ENCODE results near the gene VSTM4.

VSTM4 gene

DNA sequence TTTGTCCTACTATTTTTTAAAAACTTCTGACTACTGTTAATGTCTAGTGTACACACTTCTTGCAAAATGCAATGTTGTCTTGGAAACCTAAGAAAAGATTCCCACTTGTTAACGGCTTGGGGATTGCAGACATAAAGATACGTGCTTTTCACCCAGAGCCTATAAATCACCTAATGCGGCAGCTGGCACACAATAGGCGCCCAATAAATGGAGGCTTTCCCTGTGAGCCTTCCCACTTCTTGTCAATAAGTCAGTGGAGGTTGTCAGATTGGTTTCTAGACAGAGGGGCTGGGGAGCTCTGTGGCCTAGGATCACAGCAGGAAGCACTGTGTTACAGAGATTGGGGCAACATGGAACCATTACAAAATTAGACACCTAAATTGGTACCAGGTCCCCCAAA, 74.7 kb downstream of the VSTM4 start:
- DNase-seq (ENCODE audit: low read depth) = no peak

DNA sequence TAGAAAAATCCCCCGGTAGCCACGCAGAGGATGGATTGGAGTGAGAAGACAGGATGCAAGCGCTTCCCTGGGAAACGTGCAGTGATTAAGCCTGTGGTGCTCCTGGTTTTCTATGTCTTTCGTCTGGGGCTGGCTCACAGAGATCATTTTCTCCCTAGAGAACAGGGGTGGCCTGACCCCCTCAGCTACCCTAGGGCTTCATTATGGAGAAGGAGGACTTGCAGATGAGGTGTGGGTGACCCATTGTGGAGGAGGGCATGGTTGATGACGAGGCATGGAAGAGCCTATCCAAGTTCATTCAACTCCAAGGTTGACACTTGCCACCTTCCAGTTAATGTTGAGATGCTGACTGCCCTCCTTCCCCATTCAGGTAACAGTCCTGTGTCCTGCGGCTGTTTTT, 75.9 kb downstream of the VSTM4 start:
- no peak for DNase-seq (ENCODE audit: low read depth)

DNA sequence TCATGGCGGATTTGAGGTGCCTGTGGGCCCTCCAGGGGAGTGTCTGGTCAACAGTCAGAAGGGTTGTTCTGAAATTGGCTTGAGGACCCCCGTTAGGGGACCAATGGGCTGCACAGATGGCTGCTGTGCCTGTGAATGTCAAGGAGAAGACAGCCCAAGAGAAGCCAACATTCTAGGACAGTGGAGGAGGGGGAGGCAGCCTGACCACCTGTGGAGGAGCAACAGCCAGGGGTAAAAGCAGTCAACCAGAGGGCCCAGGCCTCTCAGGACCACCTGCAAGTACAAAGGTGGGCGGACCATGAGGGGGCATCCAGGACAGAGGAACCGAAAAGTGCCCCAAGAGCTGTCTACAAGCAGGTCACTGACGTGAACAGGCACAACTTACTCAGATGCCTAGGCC, 76.6 kb downstream of the VSTM4 start:
- DNase-seq (ENCODE audit: low read depth) = no peak

DNA sequence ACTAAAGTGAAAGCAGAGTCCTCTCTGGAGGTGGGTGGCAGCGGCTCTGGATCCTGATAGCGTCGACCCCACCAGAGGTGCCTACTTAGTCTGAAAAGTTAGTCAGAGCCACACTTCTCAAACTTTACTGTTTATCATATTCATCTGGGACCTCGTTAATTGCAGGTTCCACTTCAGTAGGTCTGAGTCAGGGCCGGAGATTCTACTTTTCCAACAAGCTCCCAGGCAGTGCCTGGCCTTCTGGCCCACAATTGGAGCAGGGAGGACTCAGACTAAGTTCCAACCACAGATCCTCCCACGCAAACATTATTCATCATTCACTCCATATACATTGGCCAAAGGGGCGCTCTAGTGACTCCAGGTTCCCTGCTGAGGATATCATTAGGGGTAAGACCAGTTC, 78.1 kb downstream of the VSTM4 start:
- no peak for DNase-seq (ENCODE audit: low read depth)

DNA sequence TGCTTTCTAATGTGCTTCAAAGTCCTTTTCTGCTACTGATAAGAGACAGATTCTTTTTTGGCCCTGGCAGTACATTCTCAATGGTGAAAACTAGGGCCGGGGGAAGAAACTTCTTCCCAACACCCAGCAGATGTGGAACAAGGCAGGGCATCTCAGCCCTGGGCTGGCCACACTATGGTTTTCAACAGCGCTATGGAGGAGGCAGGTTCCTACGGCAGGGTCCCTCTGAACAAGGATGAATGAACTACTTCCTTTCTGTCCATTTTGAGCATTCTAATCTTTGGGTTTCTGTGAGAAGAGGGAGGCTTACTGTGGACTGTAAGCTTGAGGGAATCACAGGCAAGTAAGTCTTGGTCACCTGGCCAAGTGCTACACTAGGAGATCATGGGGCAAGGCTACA, 78.7 kb downstream of the VSTM4 start:
- DNase-seq (ENCODE audit: low read depth) = no peak

DNA sequence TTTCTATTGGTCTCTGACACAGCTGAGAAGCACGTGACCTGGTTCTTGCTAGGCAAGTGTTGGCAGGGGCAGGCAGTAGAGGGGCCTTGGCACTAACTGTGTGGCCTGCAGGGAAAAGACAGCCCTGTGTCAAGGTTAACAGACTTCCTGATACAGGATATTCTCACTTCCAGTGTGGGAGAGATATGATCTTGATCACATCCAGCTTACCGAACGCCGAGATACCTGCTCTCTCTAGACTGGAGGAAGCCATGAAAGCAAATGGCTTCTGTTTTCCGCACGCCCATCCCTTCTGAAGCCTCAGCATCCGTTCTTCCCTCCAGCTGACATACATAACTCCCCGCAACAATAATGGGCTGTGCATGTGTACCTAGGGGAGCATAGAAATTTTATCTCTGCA, 79.4 kb downstream of the VSTM4 start:
- DNase-seq (ENCODE audit: low read depth) = no peak

DNA sequence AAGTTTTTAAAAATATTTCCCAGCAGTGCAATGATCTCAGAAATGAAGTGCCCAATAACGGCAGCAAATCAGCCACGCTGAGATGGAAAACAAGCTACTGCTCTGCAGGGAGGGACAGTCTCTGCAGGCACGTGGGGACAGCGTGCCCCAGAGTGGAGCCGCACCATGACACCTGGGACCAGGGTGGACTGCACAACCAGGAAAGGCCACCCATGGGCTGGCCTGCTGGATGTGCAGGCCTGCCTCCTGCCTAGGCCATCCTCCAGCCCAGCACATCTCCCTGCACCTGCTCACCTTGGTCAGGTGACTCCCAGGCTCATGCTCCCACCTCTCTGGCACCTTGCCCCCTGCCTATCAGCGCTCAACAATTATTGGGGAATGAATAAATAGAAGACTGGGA, 80.4 kb downstream of the VSTM4 start:
- no peak for DNase-seq (ENCODE audit: low read depth)

DNA sequence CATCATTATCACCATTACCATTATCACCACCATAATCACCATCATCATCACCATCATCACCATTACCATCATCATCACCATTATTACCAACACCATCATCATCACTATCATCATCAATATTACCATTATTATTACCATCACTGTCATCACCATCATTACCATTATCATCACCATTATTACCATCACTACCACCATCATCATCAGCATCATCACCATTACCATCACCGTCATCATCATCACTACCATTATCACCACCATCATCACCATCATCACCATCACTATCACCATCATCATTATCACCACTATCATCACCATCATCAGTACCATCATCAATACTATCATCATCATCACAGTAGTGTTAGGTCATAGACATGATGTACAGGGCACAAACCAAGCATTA, 81.4 kb downstream of the VSTM4 start:
- DNase-seq (ENCODE audit: low read depth) = no peak

DNA sequence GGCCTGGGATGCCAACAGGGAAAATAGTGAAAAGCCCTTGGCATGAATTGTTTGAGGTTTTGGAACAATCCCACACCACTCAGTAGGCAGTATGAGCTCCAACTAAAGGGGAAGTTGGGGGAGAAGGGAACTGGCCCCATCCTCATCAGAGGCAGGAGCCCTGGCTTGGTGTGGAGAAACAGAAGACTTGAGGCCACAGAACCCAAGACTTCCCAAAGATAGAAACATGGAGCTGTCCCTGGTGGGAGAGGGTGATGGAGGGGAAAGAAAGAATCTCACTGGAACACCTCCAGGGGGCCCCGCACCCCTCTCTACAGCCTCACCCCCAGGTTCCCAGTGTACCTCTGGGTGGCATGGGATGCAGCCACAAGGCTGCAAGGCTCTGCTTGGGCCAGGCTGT, 85.7 kb downstream of the VSTM4 start:
- DNase-seq (ENCODE audit: low read depth) = no peak

DNA sequence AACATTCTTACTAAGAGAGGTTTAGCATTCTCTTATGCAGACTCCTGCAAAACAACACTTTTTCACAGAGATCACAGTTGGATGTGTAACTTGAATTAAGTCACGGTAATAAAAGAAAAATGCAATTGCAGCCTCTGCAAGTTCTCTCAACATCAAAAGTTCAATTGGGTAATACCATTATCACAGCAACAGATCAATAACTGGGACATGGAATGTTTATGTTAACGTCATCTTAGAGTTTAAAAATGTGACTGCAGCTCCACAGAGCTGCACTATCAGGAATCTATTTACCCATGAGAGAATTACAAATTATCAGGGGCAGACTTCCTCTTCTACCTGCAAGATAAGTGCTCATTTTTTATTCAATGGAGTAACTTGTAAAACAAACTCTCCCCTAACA, 86.7 kb downstream of the VSTM4 start:
- DNase-seq (ENCODE audit: low read depth) = no peak

DNA sequence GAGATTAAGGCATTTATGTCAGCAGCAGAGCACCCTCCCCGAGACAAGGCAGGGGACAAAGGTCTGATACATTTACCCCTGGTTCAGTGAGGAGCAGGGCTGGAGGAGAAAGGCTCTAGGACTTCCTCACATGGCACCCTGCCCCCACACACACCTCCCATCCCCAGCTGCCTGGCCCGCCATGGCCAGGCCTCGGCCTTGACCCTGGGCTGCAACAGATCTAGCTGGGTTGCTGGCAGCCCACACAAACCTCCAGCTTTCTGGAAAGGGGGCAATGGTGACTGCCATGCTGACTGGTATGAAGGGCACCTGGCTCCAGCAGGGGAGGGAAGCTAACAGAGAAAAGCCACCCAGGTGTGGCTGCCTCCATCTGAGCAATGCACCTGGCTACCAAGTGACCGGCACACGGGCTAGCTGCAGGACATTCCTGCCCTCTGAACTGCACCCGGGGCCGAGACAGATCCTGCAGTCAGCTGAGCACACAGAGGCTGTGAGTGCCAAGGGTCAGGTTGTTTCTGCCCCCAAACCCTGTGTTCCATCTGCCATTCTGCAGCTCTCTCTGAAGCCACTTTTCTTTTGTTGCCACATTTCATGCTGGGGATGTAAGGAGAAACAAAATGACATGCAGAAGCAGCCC, 89.9 kb downstream of the VSTM4 start:
- no peak for DNase-seq (ENCODE audit: low read depth)

DNA sequence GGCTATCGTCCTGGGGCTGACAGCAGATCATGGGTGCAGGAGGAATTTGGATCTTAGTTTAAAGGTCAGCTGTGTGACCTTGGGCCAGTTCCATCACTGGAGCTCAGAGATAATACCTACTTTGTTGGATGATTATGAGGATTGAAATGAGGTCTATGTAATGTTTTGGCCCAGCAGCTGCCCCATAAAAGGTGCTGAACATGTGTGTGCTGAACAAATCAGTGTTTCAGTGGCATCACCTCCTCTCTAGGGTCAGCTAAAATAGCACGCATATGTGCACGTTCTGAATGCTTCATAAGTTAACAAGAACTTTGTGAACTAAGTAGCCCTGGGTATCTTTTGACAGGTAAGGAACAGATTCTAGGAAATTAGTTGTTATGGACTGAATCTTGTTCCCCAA, 90.8 kb downstream of the VSTM4 start:
- no peak for DNase-seq (ENCODE audit: low read depth)

DNA sequence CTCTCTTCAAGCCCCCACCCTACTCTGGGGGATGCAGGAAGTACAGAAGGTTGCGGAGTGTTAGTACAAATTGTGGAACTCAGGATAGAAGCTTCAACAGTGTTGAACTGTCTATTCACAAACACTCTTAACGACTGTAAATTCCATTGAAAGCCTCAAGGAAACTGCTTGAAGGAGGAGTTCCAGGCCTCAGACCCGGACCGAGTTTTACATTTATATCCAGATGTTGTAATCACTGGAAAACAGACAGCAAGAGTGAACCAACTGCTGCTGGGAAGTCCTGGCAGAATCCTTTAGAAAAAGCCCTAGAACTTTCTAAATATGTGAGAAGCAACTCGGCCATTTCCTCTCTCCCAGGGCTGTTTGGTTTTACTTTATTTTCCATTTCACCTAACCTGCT, 91.6 kb downstream of the VSTM4 start:
- no peak for DNase-seq (ENCODE audit: low read depth)

DNA sequence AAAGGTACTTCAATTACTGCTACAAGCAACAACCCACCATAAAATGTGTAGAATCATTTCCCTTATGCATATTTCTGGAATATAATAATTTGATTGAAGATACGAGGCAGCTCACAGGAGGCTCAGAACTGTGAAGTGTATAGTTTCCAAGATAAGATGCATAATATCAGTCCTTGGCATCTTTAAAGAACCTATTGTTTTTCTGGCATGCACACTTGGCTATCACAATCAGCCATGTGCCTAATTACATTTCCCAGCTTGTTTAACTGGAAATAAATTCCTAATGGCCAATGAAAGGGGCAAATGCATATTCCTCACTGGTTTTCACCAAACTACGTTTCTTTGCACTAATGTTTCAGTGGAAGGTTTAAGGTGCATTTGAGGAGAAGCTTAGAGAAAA, 92.3 kb downstream of the VSTM4 start:
- no peak for DNase-seq (ENCODE audit: low read depth)

DNA sequence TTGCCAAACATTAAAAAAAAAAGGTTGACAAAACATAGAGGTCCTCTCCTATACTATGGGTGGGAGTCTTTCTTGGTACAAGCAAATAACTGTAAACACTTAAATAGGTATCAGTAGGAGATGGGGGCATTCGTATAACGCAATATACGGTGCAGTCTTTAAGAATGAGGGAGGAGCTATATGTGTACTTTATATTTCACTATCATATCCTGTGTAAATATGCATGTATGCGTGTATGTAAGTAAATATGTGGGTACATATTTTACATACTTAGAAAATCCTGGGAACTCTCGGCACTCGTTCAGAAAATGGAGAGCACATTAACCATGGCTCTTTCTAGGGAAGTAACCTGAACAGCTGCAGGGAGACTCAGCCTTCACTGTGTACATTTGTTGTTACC, 93.6 kb downstream of the VSTM4 start:
- DNase-seq (ENCODE audit: low read depth) = no peak

DNA sequence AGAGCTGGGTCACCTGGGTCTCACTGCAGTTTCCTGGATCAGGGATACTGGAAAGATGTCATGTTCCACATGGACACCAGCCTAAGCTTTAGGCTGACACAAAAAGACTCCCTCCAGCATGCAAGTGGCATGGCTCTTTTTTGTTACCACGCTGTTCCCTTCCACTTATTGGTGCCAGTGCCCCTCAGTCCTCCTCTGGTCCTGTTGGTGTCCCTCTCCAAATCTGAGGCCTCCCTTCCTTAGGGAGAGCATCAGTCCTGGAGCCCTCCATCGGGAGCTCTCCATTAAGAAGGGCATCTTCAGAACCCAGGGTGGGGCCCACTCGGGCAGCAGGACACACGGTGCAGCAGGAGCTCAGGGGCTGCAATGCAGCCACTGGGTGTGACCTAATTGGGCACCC, 99.6 kb downstream of the VSTM4 start:
- no peak for DNase-seq (ENCODE audit: low read depth)

DNA sequence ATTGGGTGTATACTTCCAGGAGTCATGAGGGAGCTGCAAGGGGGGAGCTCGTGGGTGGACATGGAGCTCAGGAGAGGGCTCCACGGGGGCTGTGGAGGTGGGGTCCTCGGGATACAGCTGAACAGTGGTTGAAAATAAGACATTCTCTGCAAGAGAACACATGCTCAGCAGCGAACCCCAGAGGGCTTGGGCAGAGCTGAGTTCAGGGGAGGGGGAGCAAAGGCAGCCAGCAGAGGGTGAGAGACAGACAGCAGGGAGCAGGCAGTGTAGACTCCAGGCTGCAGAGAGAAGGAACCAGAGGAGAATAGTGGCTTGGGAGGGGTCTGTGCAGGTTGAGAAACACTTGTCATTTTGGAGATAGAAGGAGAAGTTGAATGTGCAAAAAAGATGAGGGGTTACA, 102.7 kb downstream of the VSTM4 start:
- DNase-seq (ENCODE audit: low read depth) = no peak

DNA sequence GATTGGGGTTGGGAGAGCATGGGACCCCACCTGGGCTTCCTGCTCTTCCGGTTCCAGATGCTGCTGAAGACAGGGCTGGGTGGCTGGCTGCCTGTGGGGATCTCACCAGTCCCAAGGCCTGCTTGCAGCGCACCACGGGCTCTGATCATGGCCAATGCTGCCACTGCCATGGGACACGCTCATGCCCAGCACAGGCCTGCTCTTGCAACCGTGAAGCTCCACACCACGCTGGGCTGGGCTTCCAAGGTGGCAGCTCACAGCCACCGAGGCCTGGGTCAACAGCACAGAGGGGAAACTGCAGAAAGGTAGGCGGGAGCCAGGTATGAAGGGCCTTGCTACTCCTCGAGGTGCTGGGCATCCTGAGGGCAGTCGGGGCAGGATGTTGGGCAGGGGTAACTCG, 103.6 kb downstream of the VSTM4 start:
- no peak for DNase-seq (ENCODE audit: low read depth)

DNA sequence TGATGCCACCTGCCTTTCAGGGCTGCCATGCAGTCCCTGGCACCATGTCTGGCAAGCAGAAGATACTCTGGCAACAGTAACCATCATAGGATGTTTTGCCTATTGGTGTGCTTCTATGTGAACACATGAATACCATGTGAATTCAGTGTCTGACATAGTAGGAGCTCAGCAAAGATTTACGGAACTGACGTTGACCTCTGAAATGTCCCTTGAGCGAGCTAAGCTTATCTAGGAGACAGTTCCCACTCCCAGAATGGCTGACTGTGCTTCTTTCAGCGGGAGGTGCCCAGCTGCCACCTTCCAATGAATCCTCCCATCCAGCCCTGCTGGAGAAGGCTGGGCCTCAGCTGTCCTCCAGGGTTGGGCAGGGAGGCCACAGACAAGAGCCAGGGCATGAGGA, 104.5 kb downstream of the VSTM4 start:
- no peak for DNase-seq (ENCODE audit: low read depth)

DNA sequence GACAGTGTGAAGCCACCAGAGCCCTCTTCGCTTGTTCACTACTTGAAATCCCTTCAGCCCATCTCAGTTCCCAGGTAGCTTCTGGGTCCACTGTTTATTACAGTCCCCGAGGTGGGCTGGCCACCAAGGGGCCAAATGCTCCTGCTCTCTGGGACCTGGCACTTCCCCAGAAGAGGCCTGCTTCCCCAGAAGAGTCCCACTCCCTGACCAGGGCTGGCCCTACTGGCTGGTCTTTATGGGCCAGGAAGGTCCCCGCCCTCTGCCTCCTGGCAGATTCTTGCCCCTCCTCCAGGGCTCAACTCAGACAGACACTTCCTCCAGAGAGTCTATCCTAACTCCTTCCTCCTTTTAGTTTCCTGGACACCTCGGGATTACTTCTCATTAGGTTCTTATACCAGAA, 105.0 kb downstream of the VSTM4 start:
- no peak for DNase-seq (ENCODE audit: low read depth)

DNA sequence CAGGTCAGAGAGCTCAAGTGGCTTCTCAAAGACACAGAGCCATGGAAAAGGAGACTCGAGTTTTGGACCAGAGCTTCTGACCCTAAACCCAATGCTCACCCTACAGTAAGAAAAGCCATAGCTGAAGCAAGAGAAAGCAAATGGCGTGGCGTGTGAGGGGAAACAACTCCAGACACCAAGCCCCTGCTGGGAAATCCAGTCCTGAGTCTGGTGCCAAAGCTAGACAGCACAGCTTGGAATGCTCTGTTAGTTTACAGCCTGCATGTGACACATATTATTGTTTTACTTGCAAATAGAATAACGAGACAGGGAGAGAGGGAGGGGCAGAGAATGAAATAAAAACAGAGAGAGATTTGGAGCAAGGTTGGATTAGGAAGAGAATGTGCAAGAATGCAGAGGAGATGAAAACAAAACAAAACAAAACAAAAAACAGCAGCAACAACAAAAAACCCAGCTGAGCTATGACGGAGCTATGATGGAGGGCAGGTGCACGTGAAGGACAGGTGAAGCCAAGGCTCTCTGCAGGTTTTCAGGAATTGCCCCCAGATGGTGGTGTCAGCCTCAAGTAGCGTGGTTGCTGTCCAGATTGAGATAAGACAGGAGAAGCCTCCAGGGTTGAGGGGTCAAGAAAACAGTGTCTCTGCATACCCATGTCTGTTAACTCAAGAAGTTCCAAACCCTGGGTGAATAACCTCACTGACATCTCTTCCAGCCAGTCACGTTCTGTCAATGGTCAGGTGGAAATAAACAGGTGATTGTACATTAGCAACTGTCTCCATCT, 105.9 kb downstream of the VSTM4 start:
- DNase-seq (ENCODE audit: low read depth) = no peak

DNA sequence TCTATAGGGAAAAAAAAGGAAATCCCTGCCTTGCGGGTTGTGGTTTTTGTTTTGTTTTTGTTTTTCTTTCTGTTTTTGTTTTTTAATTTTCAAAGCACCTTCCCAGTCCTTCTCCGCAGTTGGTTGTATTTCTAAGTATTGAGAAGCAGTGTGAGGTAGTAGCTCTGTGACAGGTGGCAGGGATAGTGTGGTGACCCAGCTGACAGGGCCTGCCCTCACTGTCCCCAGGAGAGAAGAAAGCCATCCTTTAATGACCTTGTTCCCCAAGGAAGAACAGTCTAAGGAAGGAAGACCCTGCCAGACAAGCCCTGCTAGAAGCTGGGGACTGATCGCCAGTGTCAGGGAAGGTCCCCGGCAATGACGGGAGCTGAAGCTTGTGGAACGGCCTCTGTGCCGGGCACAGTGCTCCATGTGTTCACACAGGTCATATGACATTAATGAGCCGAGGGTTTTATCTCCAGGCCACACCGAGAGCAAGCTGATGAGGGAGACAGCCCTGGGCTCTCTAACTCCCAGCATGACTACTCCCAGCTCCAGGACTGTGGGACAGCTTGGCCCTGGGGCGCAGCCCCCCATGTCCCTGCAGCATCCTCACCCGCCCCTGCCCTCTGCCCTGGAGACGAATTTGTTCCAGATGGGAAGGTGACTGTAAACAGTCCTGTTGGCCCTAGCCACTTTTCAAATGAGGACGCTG, 106.7 kb downstream of the VSTM4 start:
- no peak for DNase-seq (ENCODE audit: low read depth)

DNA sequence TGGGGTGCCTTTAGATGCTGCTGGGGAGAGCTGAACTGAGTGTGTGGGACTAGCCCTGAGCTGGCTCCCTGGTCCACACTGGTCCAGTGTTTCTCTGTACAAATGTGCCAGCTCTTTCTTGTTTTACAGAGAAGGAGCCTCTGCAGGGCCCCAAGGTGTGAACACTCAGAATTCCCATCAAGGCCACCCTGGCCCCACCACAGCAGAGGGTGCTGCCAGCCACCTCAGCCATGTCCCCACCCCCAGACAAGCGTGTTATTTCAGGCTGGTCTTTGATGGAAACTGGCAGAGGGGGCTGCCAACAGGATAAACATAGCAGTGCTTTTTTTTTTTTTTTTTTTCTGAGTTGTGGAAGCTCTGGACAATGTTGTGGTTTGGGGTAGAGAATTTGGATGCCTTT, 107.2 kb downstream of the VSTM4 start:
- no peak for DNase-seq (ENCODE audit: low read depth)

DNA sequence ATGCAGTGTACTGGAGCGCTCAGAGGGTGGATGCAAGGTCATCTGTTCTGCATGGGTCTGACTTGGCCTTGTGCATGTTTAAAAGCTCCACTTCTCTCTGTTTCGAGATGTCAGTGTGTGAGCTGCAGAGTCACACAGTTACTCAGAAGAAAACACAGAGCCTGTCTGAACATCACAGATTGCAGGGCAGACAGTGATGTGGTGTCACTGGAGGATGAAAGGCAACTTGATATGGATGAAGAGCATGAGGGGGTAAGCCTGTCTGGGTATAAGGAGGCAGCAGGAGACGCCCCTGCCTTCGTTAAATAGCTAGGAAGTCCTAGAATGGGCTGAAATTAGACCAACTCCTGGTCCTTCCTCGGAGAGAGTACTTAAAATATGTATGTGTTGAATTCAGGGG, 108.2 kb downstream of the VSTM4 start:
- DNase-seq (ENCODE audit: low read depth) = no peak

Data from activated T-helper 1 cell treated with Interleukin-2 at 50 U/mL for 16 hours (primary cell).